ENCODE data around the gene NOB1. TPM values are rescaled to one million over a fixed set of nuclear protein-coding genes. Genes with fewer than 3 reads are reported as not detected.

NOB1 gene
- total and polyA plus RNA-seq, 2 experiments from 2014 or later = 41.4 to 56.6 TPM

DNA sequence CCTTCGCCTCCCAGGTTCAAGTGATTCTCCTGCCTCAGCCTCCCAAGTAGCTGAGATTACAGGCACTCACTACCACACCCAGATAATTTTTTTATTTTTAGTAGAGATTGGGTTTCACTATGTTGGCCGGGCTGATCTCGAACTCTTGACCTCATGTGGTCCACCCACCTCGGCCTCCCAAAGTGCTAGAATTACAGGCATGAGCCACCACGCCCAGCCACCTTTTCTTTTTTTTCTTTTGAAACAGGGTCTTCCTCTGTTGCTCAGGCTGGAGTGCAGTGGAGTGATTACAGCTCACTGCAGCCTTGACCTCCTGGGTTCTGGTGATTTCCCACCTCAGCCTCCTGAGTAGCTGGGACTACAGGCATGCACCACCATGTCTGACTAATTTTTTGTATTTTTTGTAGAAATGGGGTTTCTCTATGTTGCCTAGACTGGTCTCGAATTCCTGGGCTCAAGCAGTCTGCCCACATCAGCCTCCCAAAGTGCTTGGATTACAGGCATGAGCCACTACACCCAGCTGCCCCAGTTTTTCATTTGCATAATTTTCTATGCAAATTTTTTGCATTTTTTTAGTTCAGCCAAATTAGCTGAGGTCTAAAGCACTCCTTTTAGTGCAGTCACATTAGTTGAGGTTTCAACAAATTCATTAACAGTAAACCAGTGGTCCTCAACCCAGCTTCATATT lies 18.7 kb upstream of the NOB1 start:
- Histone ChIP-seq H3K4me3 (no peak overlapping the region), H3F3A (replicated peaks; ENCODE audit: low read depth) (no peaks in the 10 kb centered on the region), H4K20me1 (replicated peaks; ENCODE audit: insufficient read depth) (peaks cover 11% of the 10 kb centered on the region; the same call in 1 of the 2 replicates), H2AFZ (no peak overlapping the region), H3K4me2 (no peak overlapping the region), H3K4me1 (ENCODE audit: insufficient read depth) (peaks cover 4% of the 10 kb centered on the region; the same call in 1 of the 2 replicates), H3K79me2 (replicated peaks; ENCODE audit: insufficient read depth) (peaks cover 66% of the 10 kb centered on the region), H3K9me2 (ENCODE audit: insufficient read depth) (no peaks in the 10 kb centered on the region), H3K36me3 (ENCODE audit: insufficient read depth) (no peaks in the 10 kb centered on the region), H3K27ac (ENCODE audit: low read depth) (no peak overlapping the region), H3K27me3 (ENCODE audit: insufficient read depth) (no peaks in the 10 kb centered on the region)
- Mint-ChIP-seq H3K27ac (no peak overlapping the region), H3K36me3 (ENCODE audit: low read depth) (peaks cover 15% of the 10 kb centered on the region; the same call in 2 of the 3 replicates), H3K4me1 (peaks cover 3% of the 10 kb centered on the region; the same call in 1 of the 3 replicates), H3K27me3 (ENCODE audit: insufficient read depth, low read depth, poor library complexity) (peaks cover 5% of the 10 kb centered on the region), H3K4me3 (no peak overlapping the region), H3K9me3 (peaks cover 3% of the 10 kb centered on the region; the same call in 1 of the 3 replicates)
- DNase-seq (ENCODE audit: low spot score) (no peak), ATAC-seq (no peak)
- TF ChIP-seq EZH2phosphoT487 (IDR thresholded peaks at IDR 0.05; ENCODE audit: unreplicated experiment) = no peak
- TF ChIP-seq NANOG (IDR thresholded peaks at IDR 0.05; ENCODE audit: borderline replicate concordance) = no peak
- TF ChIP-seq, protein P1, sequence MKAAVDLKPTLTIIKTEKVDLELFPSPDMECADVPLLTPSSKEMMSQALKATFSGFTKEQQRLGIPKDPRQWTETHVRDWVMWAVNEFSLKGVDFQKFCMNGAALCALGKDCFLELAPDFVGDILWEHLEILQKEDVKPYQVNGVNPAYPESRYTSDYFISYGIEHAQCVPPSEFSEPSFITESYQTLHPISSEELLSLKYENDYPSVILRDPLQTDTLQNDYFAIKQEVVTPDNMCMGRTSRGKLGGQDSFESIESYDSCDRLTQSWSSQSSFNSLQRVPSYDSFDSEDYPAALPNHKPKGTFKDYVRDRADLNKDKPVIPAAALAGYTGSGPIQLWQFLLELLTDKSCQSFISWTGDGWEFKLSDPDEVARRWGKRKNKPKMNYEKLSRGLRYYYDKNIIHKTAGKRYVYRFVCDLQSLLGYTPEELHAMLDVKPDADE (IDR thresholded peaks at IDR 0.05) = no peak
- no peak for TF ChIP-seq EZH2 (IDR thresholded peaks at IDR 0.05; ENCODE audit: low read depth, unreplicated experiment)
- no peak for TF ChIP-seq CREB1 (CRISPR knock-in tag; IDR thresholded peaks at IDR 0.05; ENCODE audit: low read depth)
- TF ChIP-seq, protein P2, sequence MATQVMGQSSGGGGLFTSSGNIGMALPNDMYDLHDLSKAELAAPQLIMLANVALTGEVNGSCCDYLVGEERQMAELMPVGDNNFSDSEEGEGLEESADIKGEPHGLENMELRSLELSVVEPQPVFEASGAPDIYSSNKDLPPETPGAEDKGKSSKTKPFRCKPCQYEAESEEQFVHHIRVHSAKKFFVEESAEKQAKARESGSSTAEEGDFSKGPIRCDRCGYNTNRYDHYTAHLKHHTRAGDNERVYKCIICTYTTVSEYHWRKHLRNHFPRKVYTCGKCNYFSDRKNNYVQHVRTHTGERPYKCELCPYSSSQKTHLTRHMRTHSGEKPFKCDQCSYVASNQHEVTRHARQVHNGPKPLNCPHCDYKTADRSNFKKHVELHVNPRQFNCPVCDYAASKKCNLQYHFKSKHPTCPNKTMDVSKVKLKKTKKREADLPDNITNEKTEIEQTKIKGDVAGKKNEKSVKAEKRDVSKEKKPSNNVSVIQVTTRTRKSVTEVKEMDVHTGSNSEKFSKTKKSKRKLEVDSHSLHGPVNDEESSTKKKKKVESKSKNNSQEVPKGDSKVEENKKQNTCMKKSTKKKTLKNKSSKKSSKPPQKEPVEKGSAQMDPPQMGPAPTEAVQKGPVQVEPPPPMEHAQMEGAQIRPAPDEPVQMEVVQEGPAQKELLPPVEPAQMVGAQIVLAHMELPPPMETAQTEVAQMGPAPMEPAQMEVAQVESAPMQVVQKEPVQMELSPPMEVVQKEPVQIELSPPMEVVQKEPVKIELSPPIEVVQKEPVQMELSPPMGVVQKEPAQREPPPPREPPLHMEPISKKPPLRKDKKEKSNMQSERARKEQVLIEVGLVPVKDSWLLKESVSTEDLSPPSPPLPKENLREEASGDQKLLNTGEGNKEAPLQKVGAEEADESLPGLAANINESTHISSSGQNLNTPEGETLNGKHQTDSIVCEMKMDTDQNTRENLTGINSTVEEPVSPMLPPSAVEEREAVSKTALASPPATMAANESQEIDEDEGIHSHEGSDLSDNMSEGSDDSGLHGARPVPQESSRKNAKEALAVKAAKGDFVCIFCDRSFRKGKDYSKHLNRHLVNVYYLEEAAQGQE (IDR thresholded peaks at IDR 0.05; ENCODE audit: unreplicated experiment) = no peak
- no peak for TF ChIP-seq STAT1 (IDR thresholded peaks at IDR 0.05; ENCODE audit: unreplicated experiment)
- TF ChIP-seq POLR2AphosphoS5 (IDR thresholded peaks at IDR 0.05; ENCODE audit: low read depth) = no peak
- TF ChIP-seq, protein P3, sequence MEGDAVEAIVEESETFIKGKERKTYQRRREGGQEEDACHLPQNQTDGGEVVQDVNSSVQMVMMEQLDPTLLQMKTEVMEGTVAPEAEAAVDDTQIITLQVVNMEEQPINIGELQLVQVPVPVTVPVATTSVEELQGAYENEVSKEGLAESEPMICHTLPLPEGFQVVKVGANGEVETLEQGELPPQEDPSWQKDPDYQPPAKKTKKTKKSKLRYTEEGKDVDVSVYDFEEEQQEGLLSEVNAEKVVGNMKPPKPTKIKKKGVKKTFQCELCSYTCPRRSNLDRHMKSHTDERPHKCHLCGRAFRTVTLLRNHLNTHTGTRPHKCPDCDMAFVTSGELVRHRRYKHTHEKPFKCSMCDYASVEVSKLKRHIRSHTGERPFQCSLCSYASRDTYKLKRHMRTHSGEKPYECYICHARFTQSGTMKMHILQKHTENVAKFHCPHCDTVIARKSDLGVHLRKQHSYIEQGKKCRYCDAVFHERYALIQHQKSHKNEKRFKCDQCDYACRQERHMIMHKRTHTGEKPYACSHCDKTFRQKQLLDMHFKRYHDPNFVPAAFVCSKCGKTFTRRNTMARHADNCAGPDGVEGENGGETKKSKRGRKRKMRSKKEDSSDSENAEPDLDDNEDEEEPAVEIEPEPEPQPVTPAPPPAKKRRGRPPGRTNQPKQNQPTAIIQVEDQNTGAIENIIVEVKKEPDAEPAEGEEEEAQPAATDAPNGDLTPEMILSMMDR (conservative IDR thresholded peaks at IDR 0.05; ENCODE audit: low read depth in 2 of 2) = no peak
